Testis (tissue), 2 donors: ENCODE results near the gene PTPRN2.

ENCODE experiments used
- CTCF ChIP-seq, 3 experiments: fragments of 450-650 bp in 2 of 3; fragments of 200-600 bp in 1 of 3; sonication (generic) in 1 of 3; IDR thresholded peaks; one replicate each; pipeline ENCODE4 v1.5.1; 2016 to 2019; ENCODE audit warnings: antibody characterized with exemption in 3 of 3, mild to moderate bottlenecking in 2 of 3, moderate library complexity in 1 of 3
- POLR2A ChIP-seq: fragments of 450-650 bp; IDR thresholded peaks from one replicate; pipeline ENCODE4 v1.6.1; 2017; ENCODE audit warnings: antibody characterized with exemption, mild to moderate bottlenecking, moderate library complexity

GRCh38 chr7:158314394-158314793, 273.2 kb downstream of the PTPRN2 start:
- TF ChIP-seq POLR2A (no peak), CTCF (IDR thresholded peaks at IDR 0.05) (no peak)
